ENCODE results near the gene SHKBP1. TPM values are rescaled to one million over a fixed set of nuclear protein-coding genes. Genes with fewer than 3 reads are reported as not detected.

Gene SHKBP1
- total and polyA plus RNA-seq, 4 donors = 10.1 to 22.9 (median 15.4) TPM

- Histone ChIP-seq H3K4me1 (ENCODE audit: control insufficient read depth in 4 of 4, insufficient read depth in 4 of 4, low read length in 3 of 4) (no peaks in the 10 kb centered on the region), H3K27ac (ENCODE audit: low read depth in 1 of 2, low read length in 2 of 2) (no peak overlapping the region), H3K4me3 (ENCODE audit: low read depth in 1 of 3, low read length in 3 of 3) (no peak overlapping the region), H3K9me3 (ENCODE audit: control insufficient read depth in 4 of 4, low read length in 3 of 4) (no peaks in the 10 kb centered on the region), H3K9ac (ENCODE audit: low read depth in 1 of 2, low read length in 2 of 2) (no peak overlapping the region), H3K36me3 (ENCODE audit: control insufficient read depth in 4 of 4, insufficient read depth in 3 of 4, low read depth in 1 of 4, low read length in 3 of 4) (no peaks in the 10 kb centered on the region), H3K27me3 (ENCODE audit: control insufficient read depth in 4 of 4, insufficient read depth in 4 of 4, low read length in 3 of 4) (no peaks in the 10 kb centered on the region)
- 51% methylated on average over 1 of the region's 1 CpG for WGBS
- TF ChIP-seq FOXA2 (IDR thresholded peaks at IDR 0.05) = no peak
- no peak for TF ChIP-seq ATF3 (IDR thresholded peaks at IDR 0.05)
- no peak for TF ChIP-seq YY1 (IDR thresholded peaks at IDR 0.05)
- TF ChIP-seq, protein P1, sequence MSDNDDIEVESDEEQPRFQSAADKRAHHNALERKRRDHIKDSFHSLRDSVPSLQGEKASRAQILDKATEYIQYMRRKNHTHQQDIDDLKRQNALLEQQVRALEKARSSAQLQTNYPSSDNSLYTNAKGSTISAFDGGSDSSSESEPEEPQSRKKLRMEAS (IDR thresholded peaks at IDR 0.05) = no peak
- no peak for TF ChIP-seq NR2F2 (IDR thresholded peaks at IDR 0.05)
- TF ChIP-seq HNF4G (IDR thresholded peaks at IDR 0.05) = no peak
- TF ChIP-seq JUND (IDR thresholded peaks at IDR 0.05) = no peak
- no peak for TF ChIP-seq GABPA (IDR thresholded peaks at IDR 0.05 in 1 of 2, conservative IDR thresholded peaks at IDR 0.05 in 1 of 2)
- TF ChIP-seq TAF1 (conservative IDR thresholded peaks at IDR 0.05) = no peak
- TF ChIP-seq RXRA (IDR thresholded peaks at IDR 0.05) = no peak
- TF ChIP-seq, protein P2, sequence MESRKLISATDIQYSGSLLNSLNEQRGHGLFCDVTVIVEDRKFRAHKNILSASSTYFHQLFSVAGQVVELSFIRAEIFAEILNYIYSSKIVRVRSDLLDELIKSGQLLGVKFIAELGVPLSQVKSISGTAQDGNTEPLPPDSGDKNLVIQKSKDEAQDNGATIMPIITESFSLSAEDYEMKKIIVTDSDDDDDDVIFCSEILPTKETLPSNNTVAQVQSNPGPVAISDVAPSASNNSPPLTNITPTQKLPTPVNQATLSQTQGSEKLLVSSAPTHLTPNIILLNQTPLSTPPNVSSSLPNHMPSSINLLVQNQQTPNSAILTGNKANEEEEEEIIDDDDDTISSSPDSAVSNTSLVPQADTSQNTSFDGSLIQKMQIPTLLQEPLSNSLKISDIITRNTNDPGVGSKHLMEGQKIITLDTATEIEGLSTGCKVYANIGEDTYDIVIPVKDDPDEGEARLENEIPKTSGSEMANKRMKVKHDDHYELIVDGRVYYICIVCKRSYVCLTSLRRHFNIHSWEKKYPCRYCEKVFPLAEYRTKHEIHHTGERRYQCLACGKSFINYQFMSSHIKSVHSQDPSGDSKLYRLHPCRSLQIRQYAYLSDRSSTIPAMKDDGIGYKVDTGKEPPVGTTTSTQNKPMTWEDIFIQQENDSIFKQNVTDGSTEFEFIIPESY (IDR thresholded peaks at IDR 0.05) = no peak
- TF ChIP-seq EGR1 (IDR thresholded peaks at IDR 0.05; ENCODE audit: low read depth in 2 of 2) = no peak
- TF ChIP-seq SP1 (IDR thresholded peaks at IDR 0.05) = no peak
- no peak for TF ChIP-seq CTCF (IDR thresholded peaks at IDR 0.05; ENCODE audit: low read depth, low read length, missing input control)
- no peak for TF ChIP-seq RAD21 (IDR thresholded peaks at IDR 0.05)
- no peak for TF ChIP-seq FOXA1 (IDR thresholded peaks at IDR 0.05)
- no peak for TF ChIP-seq HNF4A (conservative IDR thresholded peaks at IDR 0.05)
- no peak for TF ChIP-seq REST (IDR thresholded peaks at IDR 0.05)
- no peak for DNase-seq (ENCODE audit: low spot score)
Measured at GRCh38 chr19:40638327-40638726, 61.7 kb downstream of the SHKBP1 start.
